Kidney (tissue), 14 donors: ENCODE measurements around the gene ARHGAP26. TPM values are rescaled to one million over a fixed set of nuclear protein-coding genes. Genes with fewer than 3 reads are reported as not detected.

Experiments used
- DNase-seq, 5 donors: peaks; one replicate each; pipeline ENCODE4 v3.0.0-alpha.2; 2013 to 2020
- FAIRE-seq: peaks from 2 replicates; lab custom pipeline; 2012; peaks lifted over from hg19 to GRCh38; lab: Jason Lieb, UNC
- H3K27ac ChIP-seq, 2 donors: one replicate each; pipeline ENCODE4 v1.7.0; 2013; ENCODE audit warnings: low read depth in 2 of 2, low read length in 2 of 2, inconsistent platforms in 1 of 2
- H3K27me3 ChIP-seq: one replicate; pipeline ENCODE4 v1.7.1; 2013; ENCODE audit warnings: low read length, inconsistent platforms; ENCODE audit not compliant: control insufficient read depth, insufficient read depth
- H3K36me3 ChIP-seq, 3 donors: one replicate each; pipeline versions ENCODE4 v1.7.0 to v1.7.1; 2013; ENCODE audit warnings: low read length in 3 of 3, control low read depth in 1 of 3, inconsistent platforms in 1 of 3; ENCODE audit not compliant: insufficient read depth in 3 of 3, control insufficient read depth in 2 of 3
- H3K4me1 ChIP-seq, 3 donors: one replicate each; pipeline versions ENCODE4 v1.7.0 to v1.7.1; 2013; ENCODE audit warnings: low read length in 3 of 3, inconsistent platforms in 1 of 3, low read depth in 1 of 3; ENCODE audit not compliant: control insufficient read depth in 2 of 3, insufficient read depth in 2 of 3
- H3K4me3 ChIP-seq, 3 donors: one replicate each; pipeline versions ENCODE4 v1.7.0 to v1.8.1; 2013; ENCODE audit warnings: low read length in 3 of 3, control low read depth in 1 of 3, inconsistent platforms in 1 of 3
- H3K9ac ChIP-seq, 3 donors: one replicate each; pipeline versions ENCODE4 v1.7.0 to v1.7.1; 2013; ENCODE audit warnings: low read length in 3 of 3, control low read depth in 1 of 3, inconsistent platforms in 1 of 3
- H3K9me3 ChIP-seq, 3 donors: one replicate each; pipeline versions ENCODE4 v1.7.0 to v1.7.1; 2013; ENCODE audit warnings: low read length in 3 of 3, control low read depth in 1 of 3, inconsistent platforms in 1 of 3; ENCODE audit not compliant: control insufficient read depth in 2 of 3, insufficient read depth in 1 of 3
- CTCF ChIP-seq: IDR thresholded peaks from 3 replicates; pipeline ENCODE4 v1.5.1; 2012; ENCODE audit warnings: mild to moderate bottlenecking, moderate library complexity, borderline replicate concordance; ENCODE audit not compliant: insufficient read depth; ENCODE audit errors: extremely low read depth
- intact Hi-C: fragments of 100-400 bp; cut with DNase I; formaldehyde crosslinking; loops from one replicate; pipeline ENCODE4 v1.11.1; 2022
- polyA plus RNA-seq: library from polyadenylated mRNA; stranded (reverse); fragments of 350-450 nt; fragmentation: Illumina TruSeq; extraction: RNeasy Lipid Tissue Mini Kit (QIAGEN cat#74804); gene quantifications from one replicate; pipeline ENCODE4 v1.2.3, GENCODE V29; 2014; ENCODE audit warnings: low read depth, low replicate concordance; ENCODE audit not compliant: insufficient read depth
- total RNA-seq: library from RNA; stranded (reverse); fragmentation: NEBNext Ultra II Directional; extraction: Animal tissue kit (Norgen Biotek cat#: 25700); gene quantifications from one replicate; pipeline ENCODE4 v1.2.1, GENCODE V29; 2021
- donor health status: control.
- donor health status: control.
- donor health status: control.
- donor health status: control.
- donor health status: control.
- donor health status: DM: yes; HTN: yes; CAD: no.
- donor health status: Normal renal cell carcinoma (clear cell type).

ARHGAP26 gene
- total and polyA plus RNA-seq, 2 donors from 2014 or later = 2.5 to 85.7 TPM

DNA sequence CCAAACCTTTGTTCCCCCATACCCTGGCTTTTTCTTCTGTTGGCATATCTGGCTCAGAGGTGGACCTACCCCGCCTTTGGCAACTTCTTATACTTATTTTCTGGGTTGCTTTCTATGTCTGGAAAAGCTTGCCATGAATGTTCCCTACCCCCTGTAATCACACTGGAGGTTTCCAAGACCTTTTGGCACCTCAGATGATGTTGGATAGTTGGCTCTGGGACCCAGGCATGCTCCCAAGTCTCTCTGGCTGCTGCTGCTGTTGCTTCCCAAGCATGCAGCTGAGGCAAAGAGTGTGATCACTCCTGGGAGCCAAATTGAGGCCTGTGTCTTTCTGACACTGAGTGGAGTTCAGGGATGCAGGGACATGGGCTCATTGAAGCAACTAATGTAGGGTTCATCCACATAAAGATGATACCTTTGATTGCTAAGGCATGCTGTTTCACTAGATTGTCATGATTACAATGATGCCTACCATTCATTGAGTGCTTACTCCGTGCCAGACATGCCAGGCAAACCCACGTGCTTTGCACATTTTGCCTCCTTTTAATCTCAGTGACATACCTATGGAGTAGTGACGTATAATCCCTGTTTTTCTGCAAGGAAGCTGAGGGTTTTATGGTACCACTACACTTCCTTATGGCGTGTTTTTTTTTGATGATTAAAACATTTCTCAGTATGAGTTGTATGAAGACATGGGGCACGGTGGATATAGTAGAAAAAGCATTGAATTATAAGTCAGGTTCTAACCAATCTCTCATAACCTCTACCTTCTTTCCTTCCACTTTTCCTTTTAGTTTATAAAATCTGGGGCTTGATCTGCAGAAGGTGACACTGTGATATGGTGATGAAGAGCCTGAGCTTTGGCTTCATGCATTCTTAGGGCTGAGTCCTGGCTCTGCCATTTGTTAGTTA is 73.1 kb downstream of the ARHGAP26 start:
- Histone ChIP-seq H3K27ac (no peak overlapping the region), H3K27me3 (no peaks in the 10 kb centered on the region), H3K9ac (no peak overlapping the region), H3K36me3 (no peaks in the 10 kb centered on the region), H3K9me3 (no peaks in the 10 kb centered on the region), H3K4me1 (peaks cover 0 to 14% (median 8%) of the 10 kb centered on the region in 3 donors), H3K4me3 (no peak overlapping the region)
- FAIRE-seq (no peak), DNase-seq (no peak)
- intact Hi-C loops = no loop called here
- no peak for TF ChIP-seq CTCF

- no peaks in the 10 kb centered on the region for H3K9me3 ChIP-seq
- H3K9ac ChIP-seq = no peak overlapping the region
- peak overlapping the region; percentile 14 to 63 for H3K27ac ChIP-seq
- no peaks in the 10 kb centered on the region for H3K27me3 ChIP-seq
- DNase-seq (no peak), FAIRE-seq (no peak)
- peaks cover 0 to 14% (median 8%) of the 10 kb centered on the region in 3 donors for H3K4me1 ChIP-seq
- no peak for TF ChIP-seq CTCF
- H3K4me3 ChIP-seq = no peak overlapping the region
- intact Hi-C loops = no loop called here
- no peaks in the 10 kb centered on the region for H3K36me3 ChIP-seq
Measured at GRCh38 chr5:142844866-142845265, 74.7 kb downstream of the ARHGAP26 start.

DNA sequence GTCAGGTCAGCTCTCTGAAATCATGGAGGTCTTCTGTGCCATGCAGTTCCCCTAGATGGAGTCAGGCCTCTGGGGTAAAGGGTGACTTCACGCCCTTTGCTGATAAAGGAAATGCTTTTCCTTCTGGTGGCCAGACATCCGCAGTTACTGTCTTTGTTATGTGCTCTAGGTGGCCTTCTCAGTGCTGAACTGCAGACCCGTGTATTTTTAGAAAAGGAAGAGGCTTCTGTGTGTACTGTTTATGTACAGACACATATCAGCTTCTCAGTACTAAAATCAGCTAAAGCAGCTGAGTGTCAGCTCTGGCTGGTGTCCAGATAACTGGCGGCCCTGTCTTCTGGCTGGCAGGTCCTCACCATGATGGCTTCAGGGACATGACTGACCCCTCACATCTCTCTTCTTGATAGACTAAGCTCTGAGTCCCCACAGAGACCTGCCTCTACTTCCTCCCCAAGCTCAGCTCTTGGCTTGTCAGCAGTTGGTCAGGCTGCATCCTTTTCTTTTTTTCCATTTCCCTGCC is 75.3 kb downstream of the ARHGAP26 start:
- Histone ChIP-seq H3K4me3 (no peak overlapping the region), H3K9me3 (no peaks in the 10 kb centered on the region), H3K4me1 (peaks cover 0 to 14% (median 8%) of the 10 kb centered on the region in 3 donors), H3K27me3 (no peaks in the 10 kb centered on the region), H3K36me3 (no peaks in the 10 kb centered on the region), H3K9ac (no peak overlapping the region), H3K27ac (peak overlapping the region; percentile 14 to 63)
- FAIRE-seq (no peak), DNase-seq (no peak)
- intact Hi-C loops = no loop called here
- TF ChIP-seq CTCF = no peak
